ENCODE results near the gene COL4A2. TPM values are rescaled to one million over a fixed set of nuclear protein-coding genes. Genes with fewer than 3 reads are reported as not detected.
A peak's percentile ranks its signal among the peaks of the same experiment; 100 is the strongest.

COL4A2 gene
- total RNA-seq, 1 donor from 2014 or later, result 159 TPM

GRCh38 chr13:110499621-110500281, 192.7 kb downstream of the COL4A2 start:
- DNase-seq (ENCODE audit: low read depth, low spot score), result no peak
- H3K27me3 Mint-ChIP-seq (ENCODE audit: low read depth), result no peaks in the 10 kb centered on the region
- TF ChIP-seq CTCF (conservative IDR thresholded peaks at IDR 0.05), result no peak
- peaks cover 46% of the 10 kb centered on the region for H3K36me3 Mint-ChIP-seq (ENCODE audit: low read depth)
- no peak overlapping the region for H3K27ac Mint-ChIP-seq (ENCODE audit: unreplicated experiment)
- no peaks in the 10 kb centered on the region for H3K9me3 Mint-ChIP-seq
- no peaks in the 10 kb centered on the region for H3K4me1 Mint-ChIP-seq
- no peak overlapping the region for H3K4me3 Mint-ChIP-seq

GRCh38 chr13:110500341-110500740, 193.3 kb downstream of the COL4A2 start:
- Mint-ChIP-seq H3K4me1 (no peaks in the 10 kb centered on the region), H3K27ac (ENCODE audit: unreplicated experiment) (no peak overlapping the region), H3K4me3 (no peak overlapping the region), H3K27me3 (ENCODE audit: low read depth) (no peaks in the 10 kb centered on the region), H3K36me3 (ENCODE audit: low read depth) (peaks cover 44% of the 10 kb centered on the region), H3K9me3 (no peaks in the 10 kb centered on the region)
- TF ChIP-seq CTCF (conservative IDR thresholded peaks at IDR 0.05), result no peak
- no peak for DNase-seq (ENCODE audit: low read depth, low spot score)

- peaks cover 46% of the 10 kb centered on the region for H3K36me3 Mint-ChIP-seq (ENCODE audit: low read depth)
- no peaks in the 10 kb centered on the region for H3K9me3 Mint-ChIP-seq
- DNase-seq (ENCODE audit: low read depth, low spot score), result no peak
- no peaks in the 10 kb centered on the region for H3K4me1 Mint-ChIP-seq
- no peak overlapping the region for H3K27ac Mint-ChIP-seq (ENCODE audit: unreplicated experiment)
- no peak for TF ChIP-seq CTCF (conservative IDR thresholded peaks at IDR 0.05)
- no peaks in the 10 kb centered on the region for H3K27me3 Mint-ChIP-seq (ENCODE audit: low read depth)
- no peak overlapping the region for H3K4me3 Mint-ChIP-seq
These were observed 194.1 kb downstream of the COL4A2 start for GRCh38 chr13:110501188-110501587.

GRCh38 chr13:110503037-110503901, 196.2 kb downstream of the COL4A2 start:
- TF ChIP-seq CTCF (conservative IDR thresholded peaks at IDR 0.05), result no peak
- Mint-ChIP-seq H3K4me1 (no peaks in the 10 kb centered on the region), H3K9me3 (no peaks in the 10 kb centered on the region), H3K27me3 (ENCODE audit: low read depth) (no peaks in the 10 kb centered on the region), H3K36me3 (ENCODE audit: low read depth) (peaks cover 42% of the 10 kb centered on the region), H3K4me3 (no peak overlapping the region), H3K27ac (ENCODE audit: unreplicated experiment) (no peak overlapping the region)
- no peak for DNase-seq (ENCODE audit: low read depth, low spot score)

- no peak overlapping the region for H3K4me3 Mint-ChIP-seq
These were observed 197.0 kb downstream of the COL4A2 start for GRCh38 chr13:110503979-110504499.

More at GRCh38 chr13:110503979-110504499, 197.0 kb downstream of the COL4A2 start:
- Mint-ChIP-seq H3K36me3 (ENCODE audit: low read depth) (peaks cover 36% of the 10 kb centered on the region), H3K27me3 (ENCODE audit: low read depth) (no peaks in the 10 kb centered on the region), H3K9me3 (no peaks in the 10 kb centered on the region), H3K27ac (ENCODE audit: unreplicated experiment) (peak overlapping the region; percentile 12), H3K4me1 (no peaks in the 10 kb centered on the region)
- DNase-seq (ENCODE audit: low read depth, low spot score), result no peak
- TF ChIP-seq CTCF (conservative IDR thresholded peaks at IDR 0.05), result no peak

Data from neural crest cell (in vitro differentiated cells).